NCI-H460 (cell line): ENCODE results near the gene GRIN3A. TPM values are rescaled to one million over a fixed set of nuclear protein-coding genes. Genes with fewer than 3 reads are reported as not detected.

Source experiments
- DNase-seq: peaks from one replicate; pipeline ENCODE4 v3.0.0-alpha.2; 2016; ENCODE audit warnings: low read depth; ENCODE audit errors: extremely low read depth
- total RNA-seq: library from RNA; depleted of rRNA; stranded (reverse); fragments of >200 nt; shearing (Covaris generic); gene quantifications from 2 replicates; pipeline ENCODE4 v1.2.3, GENCODE V29; 2014

Gene GRIN3A
- total RNA-seq, 1 experiment from 2014 or later, result not detected

- no peak for DNase-seq
Observed at GRCh38 chr9:101706261-101706798, 32.1 kb downstream of the GRIN3A start.

GRCh38 chr9:101705135-101705661, 33.2 kb downstream of the GRIN3A start:
- peak; percentile 58 for DNase-seq

- DNase-seq, result no peak
Observed at GRCh38 chr9:101702257-101702656, 36.2 kb downstream of the GRIN3A start.

- no peak for DNase-seq
Observed at GRCh38 chr9:101693546-101694336, 44.7 kb downstream of the GRIN3A start.

- DNase-seq, result no peak
Observed at GRCh38 chr9:101691657-101692056, 46.8 kb downstream of the GRIN3A start.

- no peak for DNase-seq
Observed at GRCh38 chr9:101689039-101689438, 49.4 kb downstream of the GRIN3A start.

- DNase-seq, result no peak
Observed at GRCh38 chr9:101684665-101685064, 53.8 kb downstream of the GRIN3A start.

- no peak for DNase-seq
Observed at GRCh38 chr9:101683236-101683635, 55.2 kb downstream of the GRIN3A start.

GRCh38 chr9:101677861-101678260, 60.6 kb downstream of the GRIN3A start:
- DNase-seq, result no peak

- DNase-seq, result no peak
Observed at GRCh38 chr9:101675341-101675740, 63.1 kb downstream of the GRIN3A start.

GRCh38 chr9:101674165-101674564, 64.3 kb downstream of the GRIN3A start:
- no peak for DNase-seq

GRCh38 chr9:101673642-101674041, 64.8 kb downstream of the GRIN3A start:
- no peak for DNase-seq

GRCh38 chr9:101671567-101671966, 66.9 kb downstream of the GRIN3A start:
- DNase-seq, result no peak

- DNase-seq, result no peak
Observed at GRCh38 chr9:101668421-101668820, 70.0 kb downstream of the GRIN3A start.

- no peak for DNase-seq
Observed at GRCh38 chr9:101664453-101664852, 74.0 kb downstream of the GRIN3A start.

GRCh38 chr9:101652601-101653175, 85.8 kb downstream of the GRIN3A start:
- DNase-seq, result no peak

- DNase-seq, result no peak
Observed at GRCh38 chr9:101650142-101650541, 88.3 kb downstream of the GRIN3A start.

- DNase-seq, result no peak
Observed at GRCh38 chr9:101648493-101648892, 90.0 kb downstream of the GRIN3A start.

- DNase-seq, result no peak
Observed at GRCh38 chr9:101639785-101640665, 98.4 kb downstream of the GRIN3A start.

- no peak for DNase-seq
Observed at GRCh38 chr9:101639311-101639710, 99.1 kb downstream of the GRIN3A start.

GRCh38 chr9:101636247-101636646, 102.2 kb downstream of the GRIN3A start:
- DNase-seq, result no peak
